C1 segment of cervical spinal cord (tissue), 14 donors: ENCODE measurements around the gene LIM2.
A peak's percentile ranks its signal among the peaks of the same experiment; 100 is the strongest.

ENCODE experiments used
- DNase-seq, 14 donors: peaks; one replicate each; lab custom pipeline; 2025; lab: John Stamatoyannopoulos, UW

Gene LIM2

DNA sequence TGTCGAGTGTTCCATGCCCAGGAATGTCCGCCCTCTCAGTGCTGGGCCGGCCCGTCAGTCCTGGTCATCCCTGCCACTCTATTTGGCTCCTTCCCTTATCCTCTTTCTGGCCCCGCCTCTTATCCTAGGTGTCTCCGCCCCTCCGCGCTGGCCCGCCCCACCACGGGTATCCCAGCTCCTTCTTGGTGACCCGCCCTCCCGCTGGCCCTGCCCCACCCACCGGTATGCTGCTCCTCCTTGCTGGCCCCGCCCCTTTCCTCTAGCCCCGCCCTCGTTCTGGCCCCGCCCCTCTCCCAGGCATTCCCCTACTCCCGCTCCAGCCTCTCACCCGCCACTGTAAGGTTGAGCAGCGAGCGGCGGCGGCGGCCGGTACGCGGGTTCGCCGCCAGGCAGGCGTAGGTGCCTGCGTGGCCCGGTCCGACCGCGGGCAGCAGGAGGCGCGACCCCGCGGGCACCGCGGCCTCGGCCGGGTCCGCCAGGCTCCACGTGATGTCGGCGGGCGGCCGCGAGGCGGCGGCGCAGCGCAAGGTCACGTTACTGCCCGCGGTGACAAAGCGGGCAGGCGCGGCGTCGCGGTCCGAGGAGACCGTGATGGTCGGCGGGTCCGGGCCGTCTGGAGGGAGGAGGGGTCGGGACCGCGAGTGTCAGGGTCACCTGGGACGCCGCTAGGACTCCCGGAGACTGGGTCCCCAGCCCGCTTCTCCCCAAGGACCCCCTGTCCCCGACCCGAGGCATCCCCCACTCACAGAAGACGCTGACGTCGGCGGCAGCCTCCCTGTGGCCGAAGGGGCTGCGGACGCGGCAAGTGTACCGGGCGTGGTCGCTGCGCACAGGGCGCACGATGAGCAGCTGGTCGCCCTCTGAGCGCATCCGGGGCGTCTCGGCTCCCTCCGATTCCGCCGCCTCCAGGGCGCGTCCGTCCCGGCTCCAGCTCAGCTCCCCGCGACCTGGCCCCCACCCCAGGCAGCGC, 47.8 kb downstream of the LIM2 start:
- peak; percentile 31 to 95 (median 82) for DNase-seq

DNA sequence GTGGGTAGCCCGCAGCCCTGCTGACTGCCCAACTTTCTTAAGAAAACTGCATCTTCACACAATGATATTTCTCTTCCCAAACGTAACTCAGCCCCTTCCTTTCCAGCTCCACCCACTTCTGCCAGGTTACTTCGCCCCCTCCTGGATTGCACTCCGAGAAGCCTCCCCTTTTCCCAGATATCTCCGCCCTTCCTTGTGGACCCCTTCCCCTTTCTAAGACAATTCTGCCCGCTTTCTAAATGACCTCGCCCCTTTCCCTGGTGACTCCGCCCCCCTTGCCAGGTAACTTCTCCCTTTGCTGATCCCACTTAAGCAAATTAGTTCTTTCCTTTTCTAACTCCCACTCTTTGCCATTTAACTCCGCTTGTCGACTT, 48.5 kb downstream of the LIM2 start:
- DNase-seq, result no peak

DNA sequence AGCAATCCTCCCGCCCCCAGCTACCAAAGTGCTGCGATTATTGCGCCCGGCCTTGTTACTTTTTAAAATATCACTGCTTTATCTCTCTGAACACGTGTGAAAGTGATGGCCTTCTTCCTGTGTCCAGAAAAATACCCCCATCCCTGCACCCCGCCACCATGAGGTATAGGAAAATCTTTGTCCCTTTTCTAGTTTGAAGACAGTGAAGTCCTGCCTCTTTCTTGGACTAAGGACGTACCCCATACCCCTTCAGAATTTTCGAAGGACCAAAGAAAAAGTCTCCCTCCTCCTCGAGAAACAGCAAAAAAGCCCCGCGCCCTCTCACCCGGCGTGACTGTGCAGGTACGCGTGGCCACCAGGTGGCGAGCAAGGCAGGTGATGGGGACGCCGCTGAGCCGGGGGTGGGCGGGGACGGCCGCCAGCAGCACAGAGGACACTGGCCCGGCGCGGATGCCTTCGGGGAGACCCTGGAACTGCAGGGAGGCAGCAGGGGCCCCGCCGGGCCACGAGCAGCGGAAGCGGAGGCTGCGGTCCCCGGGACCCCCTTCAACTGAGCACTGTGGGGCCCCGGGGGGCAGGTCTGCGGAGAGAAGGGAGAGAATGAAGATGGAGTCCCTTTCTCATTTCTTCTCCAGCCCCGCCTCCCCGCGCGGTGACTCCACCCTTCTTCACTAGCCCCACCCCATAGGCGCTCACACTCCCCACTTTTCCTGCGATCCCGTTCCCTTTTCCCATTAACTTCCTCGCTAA, 49.0 kb downstream of the LIM2 start:
- DNase-seq, result peak in 12 of 14 donors; percentile 30 to 82 (median 59)

DNA sequence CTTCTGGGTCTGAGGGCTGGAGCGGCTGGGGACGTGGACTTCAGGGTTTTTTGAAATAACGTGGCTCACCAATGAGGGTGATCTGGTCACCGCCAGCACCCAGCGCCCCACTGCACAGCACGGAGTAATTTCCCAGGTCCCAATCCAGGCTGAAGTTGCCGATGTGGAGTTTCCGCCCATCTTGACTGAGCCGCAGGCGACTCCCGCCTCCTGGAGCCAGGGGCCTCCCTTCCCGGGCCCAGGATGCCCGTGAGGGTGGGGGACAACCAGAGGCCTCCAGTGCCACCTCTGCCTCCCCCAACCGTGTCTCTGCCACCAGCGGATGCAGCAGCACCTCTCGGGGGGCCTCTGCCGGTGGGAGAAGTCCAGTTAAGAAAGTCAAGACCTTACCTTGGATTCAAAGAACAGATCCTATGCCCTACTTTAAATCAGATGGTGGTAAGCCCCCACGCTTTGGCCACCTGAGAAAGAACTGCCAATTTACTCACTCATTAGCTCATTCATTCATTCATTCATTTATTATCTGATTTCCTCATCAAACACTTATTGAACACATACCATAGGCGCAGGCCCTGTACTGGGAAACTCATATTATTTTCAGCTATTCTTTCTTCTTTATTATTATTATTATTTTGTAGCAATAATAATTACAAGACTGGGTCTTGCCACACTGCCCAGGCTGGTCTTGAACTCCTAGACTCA, 49.8 kb downstream of the LIM2 start:
- DNase-seq, result no peak

DNA sequence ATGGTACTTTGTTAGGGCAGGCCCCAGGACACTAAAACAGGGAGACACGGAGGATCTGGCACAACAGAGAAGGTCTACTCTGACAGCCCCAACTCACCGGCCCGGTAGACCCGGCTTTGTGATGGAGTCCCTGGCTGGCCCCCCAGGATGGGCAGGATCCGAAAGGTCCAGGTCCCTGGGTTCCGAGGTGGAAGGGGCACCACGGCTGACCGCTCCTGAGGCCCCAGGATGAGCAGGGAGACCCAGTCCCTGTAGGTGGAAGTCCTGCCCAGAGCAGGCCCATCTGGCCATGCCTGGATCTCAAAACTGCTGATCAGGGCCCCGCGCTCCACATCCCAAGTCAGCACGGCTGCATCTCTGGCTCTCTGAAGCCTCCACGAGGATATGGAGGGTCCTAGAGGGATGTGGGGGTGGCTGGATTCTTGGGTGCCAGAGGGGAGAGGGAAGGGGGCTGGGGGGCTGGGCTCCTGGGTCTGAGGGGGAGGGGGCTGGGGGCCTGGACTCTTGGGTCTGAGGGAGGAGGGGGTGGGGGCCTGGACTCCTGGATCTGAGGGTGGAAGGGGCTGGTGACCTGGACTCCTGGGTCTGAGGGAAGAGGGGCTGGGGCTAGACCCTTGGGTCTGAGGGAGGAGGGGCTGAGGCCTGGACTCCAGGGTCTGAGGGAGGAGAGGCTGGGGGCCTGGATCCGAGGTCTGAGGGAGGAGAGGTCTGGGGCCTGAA, 50.5 kb downstream of the LIM2 start:
- no peak for DNase-seq

DNA sequence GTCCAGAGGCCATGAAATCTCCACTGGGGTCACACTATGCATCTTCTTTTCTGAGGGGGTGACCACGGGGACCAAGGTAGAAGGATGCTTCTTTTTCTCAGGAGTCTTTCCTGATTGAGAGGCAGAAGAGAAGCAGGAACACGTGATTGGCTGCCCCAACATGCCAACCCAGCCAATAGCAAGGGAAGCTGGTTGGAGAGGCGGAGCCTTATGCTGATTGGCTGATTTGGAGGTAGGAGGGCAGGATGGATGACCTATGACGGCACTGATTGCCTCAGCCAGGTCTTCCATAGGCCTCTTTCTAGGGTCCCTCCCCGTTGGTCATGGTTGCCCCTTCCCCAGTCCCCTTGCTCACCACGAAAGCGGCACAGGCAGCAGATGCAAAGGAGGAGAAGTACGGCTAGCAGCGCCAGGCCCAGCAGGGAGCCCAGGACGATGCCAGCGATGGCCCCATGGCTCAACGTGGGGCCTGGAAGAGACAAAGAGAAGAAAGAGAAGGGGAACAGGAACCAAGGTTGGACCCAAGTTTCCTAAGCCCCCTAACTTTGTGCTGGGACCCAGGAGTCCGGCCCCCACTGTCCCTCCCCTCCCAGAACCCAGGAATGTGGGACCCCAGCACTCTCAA, 53.8 kb downstream of the LIM2 start:
- DNase-seq, result peak in 3 of 14 donors; percentile 21 to 97 (median 33)

DNA sequence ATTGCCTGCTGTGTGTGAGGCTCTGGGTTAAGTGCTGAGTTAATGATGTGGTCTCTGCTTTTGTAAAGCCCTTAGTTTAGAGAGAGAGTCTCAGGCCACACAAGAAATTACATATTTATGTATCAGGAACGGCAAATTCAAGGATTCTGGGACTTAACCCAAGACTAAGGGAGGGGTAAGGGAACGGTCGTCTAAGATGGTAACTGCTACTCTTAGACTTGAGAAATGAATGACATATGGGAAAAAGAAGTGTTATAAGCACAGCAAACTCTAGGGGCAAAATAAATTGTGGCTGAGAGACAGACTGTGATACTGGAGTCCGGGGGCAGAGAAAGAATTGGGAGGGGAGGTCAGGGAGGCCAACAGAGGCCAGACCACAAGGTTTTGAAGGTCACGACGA, 56.1 kb downstream of the LIM2 start:
- no peak for DNase-seq

DNA sequence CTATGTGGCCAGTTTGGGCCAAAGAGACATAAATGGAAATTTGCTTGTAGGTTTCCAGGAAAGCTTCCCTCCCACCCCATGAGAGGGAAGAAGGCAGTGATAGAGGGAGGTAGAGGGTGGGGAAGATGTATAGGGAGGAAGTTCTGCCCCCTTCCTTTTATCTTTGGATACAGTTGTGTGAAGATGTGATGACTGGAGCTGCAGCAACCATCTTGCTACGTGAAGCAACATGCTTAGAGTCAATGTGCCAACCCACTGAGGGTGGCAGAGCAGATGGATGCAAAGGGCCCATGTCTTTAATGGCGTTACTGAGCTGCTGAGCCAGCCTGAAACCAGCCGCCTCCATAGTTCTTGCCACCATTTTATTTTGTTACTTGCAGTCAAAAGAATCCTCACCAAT, 56.6 kb downstream of the LIM2 start:
- DNase-seq, result no peak

DNA sequence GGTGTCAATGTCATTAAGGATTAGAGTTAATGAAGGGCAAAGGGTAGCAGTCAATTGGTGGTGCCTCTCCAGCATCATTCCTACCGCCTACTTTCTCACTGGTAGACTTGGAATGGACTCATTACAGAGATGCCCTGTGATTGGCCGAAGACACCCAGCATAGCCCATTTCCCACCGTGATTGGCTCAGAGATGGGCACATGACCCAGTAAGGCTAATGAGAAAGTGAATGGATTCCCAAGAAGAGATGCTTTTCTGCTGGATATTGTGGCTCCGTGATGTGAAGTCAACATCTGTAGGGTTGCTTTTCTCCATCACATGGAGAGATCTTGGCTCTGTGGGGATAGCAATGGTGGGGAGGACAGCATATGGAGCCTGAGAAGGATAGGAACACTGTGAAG, 57.4 kb downstream of the LIM2 start:
- no peak for DNase-seq
